Aorta (tissue), 5 donors: Measurements from ENCODE around the gene HOXB2. TPM values are rescaled to one million over a fixed set of nuclear protein-coding genes. Genes with fewer than 3 reads are reported as not detected.
"Not testable (repeated sequence)": the region's sequence is repeated elsewhere in the genome, so short reads cannot be mapped to it uniquely, and the experiment has no call there.

Experiments
- ATAC-seq: fragments of 200-7000 bp; cut with Tn5 transposase; one replicate; pipeline ENCODE4 v1.9.1; 2022; ENCODE audit warnings: moderate library complexity; ENCODE audit not compliant: low FRiP score
- DNase-seq, 2 donors: peaks; one replicate each; pipeline ENCODE4 v3.0.0-alpha.2; 2020
- H3K27ac ChIP-seq, 2 donors: one replicate each; pipeline ENCODE4 v1.5.1; 2013; ENCODE audit warnings: low read length in 2 of 2, mild to moderate bottlenecking in 2 of 2, moderate library complexity in 2 of 2, control low read depth in 1 of 2, inconsistent platforms in 1 of 2, low read depth in 1 of 2
- H3K27me3 ChIP-seq, 2 donors: one replicate each; pipeline ENCODE4 v1.6.1; 2013; ENCODE audit warnings: control low read depth in 1 of 2, low read length in 1 of 2, mild to moderate bottlenecking in 1 of 2, moderate library complexity in 1 of 2; ENCODE audit not compliant: insufficient read depth in 2 of 2, control insufficient read depth in 1 of 2
- H3K36me3 ChIP-seq, 2 donors: one replicate each; pipeline ENCODE4 v1.6.1; 2013; ENCODE audit warnings: control low read depth in 1 of 2, low read length in 1 of 2, mild to moderate bottlenecking in 1 of 2; ENCODE audit not compliant: insufficient read depth in 2 of 2, control insufficient read depth in 1 of 2
- H3K4me1 ChIP-seq, 2 donors: one replicate each; pipeline ENCODE4 v1.6.1; 2013; ENCODE audit warnings: low read length in 2 of 2, control low read depth in 1 of 2, mild to moderate bottlenecking in 1 of 2, moderate library complexity in 1 of 2; ENCODE audit not compliant: insufficient read depth in 2 of 2, control insufficient read depth in 1 of 2
- H3K4me3 ChIP-seq, 2 donors: one replicate each; pipeline ENCODE4 v1.5.1; 2013; ENCODE audit warnings: low read length in 2 of 2, control low read depth in 1 of 2, mild to moderate bottlenecking in 1 of 2
- H3K9me3 ChIP-seq: one replicate; pipeline ENCODE4 v1.6.1; 2013; ENCODE audit warnings: mild to moderate bottlenecking, low read length; ENCODE audit not compliant: control insufficient read depth
- WGBS, 2 donors: extraction: QIAGEN DNeasy Blood & Tissue Kit; methylation state at CpG; one replicate each; pipeline ENCODE4 v1.1.7; 2013; 5-methylcytosine and 5-hydroxymethylcytosine counted together
- intact Hi-C, 2 donors: fragments of 100-400 bp; cut with DNase I; formaldehyde crosslinking; loops; one replicate each; pipeline versions ENCODE4 v1.14.2 to v1.15.0; 2022
- polyA plus RNA-seq, 2 donors: library from polyadenylated mRNA; stranded (reverse); fragments of 200-250 nt; gene quantifications; one replicate each; pipeline ENCODE4 v1.2.3, GENCODE V29; 2013
- total RNA-seq, 2 donors: library from RNA; stranded (reverse); fragmentation: NEBNext Ultra II Directional; extraction: Animal tissue kit (Norgen Biotek cat#: 25700); gene quantifications; one replicate each; pipeline ENCODE4 v1.2.1, GENCODE V29; 2021
- donor health status: healthy with polysubstance abuse.
- donor health status: Bipolar disorder and iron deficiency.
- donor health status: DM: no; HTN: no; CAD: no.
- donor health status: DM: no; HTN: no; CAD: no.
- donor health status: DM: yes; HTN: yes; CAD: no.

HOXB2 gene
- total and polyA plus RNA-seq, 4 donors, result 7.6 to 61.0 (median 31.2) TPM

DNA sequence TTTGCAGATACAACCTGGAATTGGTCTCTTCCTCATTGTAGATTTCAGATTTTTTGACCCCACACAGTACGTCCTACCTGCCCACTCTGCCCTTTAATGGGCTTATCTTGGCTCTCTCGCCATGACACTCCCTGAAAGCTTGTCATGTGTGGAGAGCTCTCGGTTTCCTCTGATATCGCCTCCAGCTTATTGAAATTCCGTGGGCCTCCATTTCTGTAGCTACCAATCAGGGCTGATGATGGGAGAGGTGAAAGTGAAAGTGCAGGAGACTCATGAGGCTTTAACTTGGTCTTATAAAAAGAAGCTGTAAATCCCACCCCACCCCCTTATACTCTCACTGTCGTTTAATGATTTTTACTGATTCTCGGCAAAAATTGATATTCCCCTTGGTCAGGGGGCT is 31.8 kb downstream of the HOXB2 start:
- ATAC-seq, result no peak
- Histone ChIP-seq H3K4me1 (no peaks in the 10 kb centered on the region), H3K4me3 (no peak overlapping the region), H3K36me3 (no peaks in the 10 kb centered on the region), H3K27ac (no peak overlapping the region), H3K27me3 (peaks cover 0 to 2% of the 10 kb centered on the region in 2 donors), H3K9me3 (no peaks in the 10 kb centered on the region)
- intact Hi-C loops, result no loop called here
- DNase-seq, result no peak
- WGBS, 2 donors, result 75 to 81% methylated on average over 7 of the region's 7 CpGs

DNA sequence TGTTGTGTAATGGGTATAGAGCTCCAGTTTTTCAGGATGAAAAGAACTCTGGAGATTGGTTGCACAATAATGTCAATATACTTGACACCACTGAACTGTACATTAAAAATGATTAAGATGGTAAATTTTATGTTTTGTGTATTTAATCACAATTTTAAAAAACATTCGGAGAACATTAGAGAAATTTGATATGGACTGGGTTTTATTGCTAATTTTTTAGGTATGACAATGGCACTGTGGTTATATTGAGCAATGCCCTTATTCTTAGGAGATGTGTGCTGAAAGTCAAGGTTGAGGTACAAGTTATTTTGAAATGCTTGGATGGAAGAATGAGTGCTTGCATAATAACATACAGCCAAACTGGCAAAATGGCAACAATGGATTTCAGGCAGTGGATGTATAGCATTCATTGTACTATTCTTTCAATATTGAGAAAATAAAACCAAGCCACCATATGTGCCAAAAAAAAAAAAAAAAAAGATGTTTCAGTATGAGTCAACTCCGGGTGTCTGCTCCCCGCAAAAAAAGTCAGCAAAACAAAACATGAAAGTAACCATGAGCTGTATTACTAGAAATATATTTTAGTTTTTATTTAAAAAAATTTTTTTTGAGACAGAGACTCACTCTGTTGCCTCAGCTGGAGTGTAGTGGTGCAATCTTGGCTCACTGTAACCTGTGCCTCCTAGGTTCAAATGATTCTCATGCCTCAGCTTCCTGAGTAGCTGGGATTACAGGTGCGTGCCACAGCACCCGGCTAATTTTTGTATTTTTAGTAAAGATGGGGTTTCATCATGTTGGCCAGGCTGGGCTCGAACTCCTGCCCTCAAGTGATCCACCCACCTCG is 33.9 kb downstream of the HOXB2 start:
- Histone ChIP-seq H3K27me3 (peaks cover 0 to 2% of the 10 kb centered on the region in 2 donors), H3K9me3 (no peaks in the 10 kb centered on the region), H3K4me1 (no peaks in the 10 kb centered on the region), H3K27ac (no peak overlapping the region), H3K4me3 (no peak overlapping the region), H3K36me3 (no peaks in the 10 kb centered on the region)
- ATAC-seq (no peak), DNase-seq (no peak)
- intact Hi-C loops, result no loop called here
- 78 to 82% methylated on average over 7 of the region's 7 CpGs for WGBS, 2 donors

DNA sequence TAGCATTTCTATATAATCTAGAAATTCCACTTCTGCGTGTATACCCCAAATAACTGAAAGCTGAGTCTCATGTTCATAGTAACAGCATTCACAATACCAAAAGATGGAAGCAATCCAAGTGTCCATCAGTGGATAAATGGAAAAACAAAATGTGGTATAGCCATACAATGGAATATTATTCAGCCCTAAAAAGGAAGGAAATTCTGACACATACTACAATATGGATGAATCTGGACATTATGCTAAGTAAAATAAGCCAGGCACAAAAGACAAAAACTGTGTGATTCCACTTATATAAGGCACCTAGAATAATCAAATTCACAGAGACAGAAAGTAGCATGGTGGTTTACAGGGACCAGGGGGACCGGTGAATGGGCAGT is 34.5 kb downstream of the HOXB2 start:
- 94 to 95% methylated on average over 2 of the region's 2 CpGs for WGBS, 2 donors
- Histone ChIP-seq H3K36me3 (no peaks in the 10 kb centered on the region), H3K4me1 (no peaks in the 10 kb centered on the region), H3K9me3 (no peaks in the 10 kb centered on the region), H3K27me3 (peaks cover 0 to under 1% of the 10 kb centered on the region in 2 donors), H3K4me3 (no peak overlapping the region), H3K27ac (no peak overlapping the region)
- no peak for ATAC-seq
- DNase-seq, result no peak
- intact Hi-C loops, result no loop called here

DNA sequence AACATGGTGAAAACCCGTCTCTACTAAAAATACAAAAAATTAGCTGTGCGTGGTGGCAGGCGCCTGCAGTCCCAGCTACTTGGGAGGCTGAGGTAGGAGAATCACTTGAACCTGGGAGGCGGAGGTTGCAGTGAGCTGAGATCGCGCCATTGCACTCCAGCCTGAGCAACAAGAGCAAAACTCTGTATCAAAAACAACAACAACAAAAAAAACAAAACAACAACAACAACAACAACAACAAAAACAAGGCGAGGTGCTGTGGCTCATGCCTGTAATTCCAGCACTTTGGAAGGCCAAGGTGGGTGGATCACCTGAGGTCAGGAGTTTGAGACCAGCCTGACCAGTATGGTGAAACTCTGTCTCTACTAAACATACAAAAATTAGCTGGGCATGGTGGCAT is 35.2 kb downstream of the HOXB2 start:
- intact Hi-C loops, result loop anchor here in 1 of 2 donors (5.0 kb wide), 1 partner anchor 33 kb away; no protein-coding TSS in a partner anchor
- H3K27ac ChIP-seq, ATAC-seq, H3K27me3 ChIP-seq, H3K9me3 ChIP-seq, DNase-seq, H3K4me1 ChIP-seq, H3K36me3 ChIP-seq, H3K4me3 ChIP-seq: not testable (repeated sequence)
- WGBS, 2 donors, result 95 to 99% methylated on average over 7 of the region's 7 CpGs

DNA sequence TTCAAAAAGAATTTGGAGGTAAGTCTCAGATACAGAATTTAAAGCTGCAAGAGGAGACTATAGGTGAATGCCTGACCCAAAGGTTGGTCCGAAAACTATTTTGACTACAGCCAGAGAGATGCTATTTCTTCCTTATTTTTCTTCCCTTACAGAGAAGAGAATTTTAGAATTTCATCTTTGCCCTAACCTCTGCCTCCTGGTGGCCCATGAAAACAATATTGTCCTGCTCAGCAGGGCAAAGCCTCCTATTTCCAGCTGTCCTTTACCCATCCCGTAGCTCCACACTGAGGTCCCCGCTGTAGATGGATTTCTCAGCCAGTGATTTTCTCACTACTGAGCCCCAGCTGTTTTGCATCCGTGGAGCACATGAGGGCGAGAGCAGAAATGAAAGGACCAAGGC is 38.7 kb downstream of the HOXB2 start:
- no peak overlapping the region for H3K27ac ChIP-seq
- no peaks in the 10 kb centered on the region for H3K9me3 ChIP-seq
- no peaks in the 10 kb centered on the region for H3K36me3 ChIP-seq
- 82 to 88% methylated on average over 5 of the region's 5 CpGs for WGBS, 2 donors
- no peak for DNase-seq
- no peak for ATAC-seq
- no peaks in the 10 kb centered on the region for H3K4me1 ChIP-seq
- H3K27me3 ChIP-seq, result no peaks in the 10 kb centered on the region
- H3K4me3 ChIP-seq, result no peak overlapping the region
- intact Hi-C loops, result loop anchor here in 1 of 2 donors (5.0 kb wide), 1 partner anchor 36 kb away; no protein-coding TSS in a partner anchor

DNA sequence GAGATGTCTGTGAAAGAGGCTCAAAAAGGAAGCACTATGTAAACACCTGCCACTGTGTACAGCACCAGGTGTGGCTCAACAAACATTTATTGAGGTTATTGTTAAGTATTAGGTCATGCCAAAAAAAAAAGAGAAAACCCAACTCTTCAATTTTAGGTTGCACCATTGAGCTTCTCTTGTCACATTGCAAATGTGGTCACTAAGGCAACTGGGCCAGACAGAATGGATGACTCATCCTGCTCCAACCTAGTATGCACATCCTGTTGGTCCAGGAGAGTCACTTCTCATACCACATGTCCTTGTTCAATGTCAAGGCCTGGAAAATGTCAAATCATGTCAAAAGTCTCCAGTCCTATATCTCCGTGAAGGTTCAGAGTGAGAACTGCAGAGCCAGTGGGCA is 39.1 kb downstream of the HOXB2 start:
- Histone ChIP-seq H3K4me3 (no peak overlapping the region), H3K9me3 (no peaks in the 10 kb centered on the region), H3K27ac (no peak overlapping the region), H3K36me3 (no peaks in the 10 kb centered on the region), H3K4me1 (no peaks in the 10 kb centered on the region), H3K27me3 (no peaks in the 10 kb centered on the region)
- peak in 1 of 2 donors; percentile 60 for DNase-seq
- intact Hi-C loops, result loop anchor here in 1 of 2 donors (5.0 kb wide), 1 partner anchor 37 kb away; no protein-coding TSS in a partner anchor
- peak; percentile 66 for ATAC-seq
- WGBS, 2 donors, result 60 to 68% methylated on average over 1 of the region's 1 CpG

DNA sequence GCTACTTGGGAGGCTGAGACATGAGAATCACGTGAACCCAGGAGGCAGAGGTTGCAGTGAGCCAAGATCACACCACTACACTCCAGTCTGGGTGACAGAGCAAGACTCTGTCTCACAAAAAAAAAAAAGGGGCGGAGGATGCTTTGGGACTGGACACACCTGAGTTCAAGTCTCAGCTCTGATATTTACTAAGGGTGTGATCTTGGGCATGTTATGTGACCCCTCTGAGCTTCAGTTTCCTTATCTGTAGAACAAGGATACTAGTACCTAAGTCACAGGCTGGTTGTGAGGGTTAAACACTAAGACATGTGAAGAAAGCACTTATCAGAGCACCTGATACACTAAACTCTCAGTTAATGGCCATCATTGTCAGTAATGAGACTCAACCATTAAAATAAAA is 40.0 kb downstream of the HOXB2 start:
- Histone ChIP-seq H3K9me3 (no peaks in the 10 kb centered on the region), H3K27ac (no peak overlapping the region), H3K36me3 (no peaks in the 10 kb centered on the region), H3K4me1 (no peaks in the 10 kb centered on the region), H3K27me3 (no peaks in the 10 kb centered on the region), H3K4me3 (no peak overlapping the region)
- DNase-seq, result no peak
- ATAC-seq, result no peak
- intact Hi-C loops, result loop anchor here in 1 of 2 donors (5.0 kb wide), 1 partner anchor 37 kb away; no protein-coding TSS in a partner anchor
- 92 to 95% methylated on average over 2 of the region's 2 CpGs for WGBS, 2 donors

DNA sequence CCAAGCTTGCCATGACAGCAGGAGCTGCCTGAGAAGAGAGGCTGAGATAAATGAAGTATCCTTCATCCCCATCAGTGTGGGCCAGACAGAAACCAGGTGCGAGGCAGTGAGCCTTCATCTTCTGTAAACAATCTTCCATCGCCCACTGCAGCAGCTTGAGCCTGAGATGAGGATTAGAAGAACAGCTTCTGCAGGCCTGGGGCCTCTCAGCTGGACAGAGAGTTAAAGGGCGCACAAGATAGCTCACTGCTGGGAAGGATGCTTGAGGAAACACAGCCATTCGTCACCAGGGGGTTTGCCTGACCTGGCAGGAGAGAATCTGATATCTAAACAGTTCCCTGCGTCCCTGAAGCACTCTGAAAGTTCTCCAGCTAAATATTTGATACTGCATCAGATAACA is 41.2 kb downstream of the HOXB2 start:
- intact Hi-C loops, result no loop called here
- DNase-seq (no peak), ATAC-seq (no peak)
- H3K4me1 ChIP-seq, result no peaks in the 10 kb centered on the region
- no peaks in the 10 kb centered on the region for H3K36me3 ChIP-seq
- no peak overlapping the region for H3K4me3 ChIP-seq
- H3K27me3 ChIP-seq, result no peaks in the 10 kb centered on the region
- no peak overlapping the region for H3K27ac ChIP-seq
- WGBS, 2 donors, result 92 to 94% methylated on average over 5 of the region's 5 CpGs
- no peaks in the 10 kb centered on the region for H3K9me3 ChIP-seq

DNA sequence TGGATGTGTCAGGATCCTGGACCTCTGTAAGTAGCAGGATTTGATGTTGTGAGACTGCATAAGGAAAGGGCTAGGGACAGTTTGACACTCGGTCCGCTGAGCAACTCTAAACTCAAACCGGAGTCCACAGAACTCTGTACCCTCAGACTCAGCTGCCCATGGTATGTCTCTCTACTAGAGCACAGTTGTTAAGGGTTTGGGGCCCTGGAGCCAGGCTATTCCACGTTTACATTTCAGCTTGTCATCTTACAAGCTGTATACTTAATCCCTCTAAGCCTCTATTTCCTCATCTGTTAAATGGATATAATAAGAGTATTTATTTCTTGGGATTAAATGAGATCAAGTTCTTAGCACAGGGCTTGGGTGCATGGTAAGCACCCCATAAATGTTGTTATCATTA is 42.0 kb downstream of the HOXB2 start:
- Histone ChIP-seq H3K27me3 (no peaks in the 10 kb centered on the region), H3K36me3 (no peaks in the 10 kb centered on the region), H3K9me3 (no peaks in the 10 kb centered on the region), H3K4me1 (no peaks in the 10 kb centered on the region), H3K4me3 (no peak overlapping the region), H3K27ac (no peak overlapping the region)
- ATAC-seq (no peak), DNase-seq (no peak)
- intact Hi-C loops, result no loop called here
- WGBS, 2 donors, result 92% methylated on average over 4 of the region's 4 CpGs
